NT2/D1 (cell line): Measurements from ENCODE around the gene NUTM2A.
"Not testable (repeated sequence)": the region's sequence is repeated elsewhere in the genome, so short reads cannot be mapped to it uniquely, and the experiment has no call there.

Experiments
- DNase-seq: peaks from one replicate; pipeline ENCODE4 v3.0.0-alpha.2; 2011; ENCODE audit warnings: low read depth, low spot score
- H3K27me3 ChIP-seq: 2 replicates; pipeline ENCODE4 v1.6.0; 2011; ENCODE audit warnings: mild to moderate bottlenecking; ENCODE audit not compliant: insufficient read length, insufficient read depth
- H3K36me3 ChIP-seq: 2 replicates; pipeline ENCODE4 v1.6.1; 2011; ENCODE audit warnings: mild to moderate bottlenecking, low read length, mixed read lengths; ENCODE audit not compliant: insufficient read depth, insufficient read length
- H3K4me1 ChIP-seq: 2 replicates; pipeline ENCODE4 v1.5.1; 2011; ENCODE audit not compliant: insufficient read depth, insufficient read length
- H3K4me3 ChIP-seq: 2 replicates; pipeline ENCODE4 v1.5.1; 2011; ENCODE audit warnings: low read depth; ENCODE audit not compliant: insufficient read length
- H3K9ac ChIP-seq: 2 replicates; pipeline ENCODE4 v1.6.0; 2011; ENCODE audit warnings: low read depth; ENCODE audit not compliant: insufficient read length
- H3K9me3 ChIP-seq: 2 replicates; pipeline ENCODE4 v1.5.1; 2011; ENCODE audit warnings: mild to moderate bottlenecking, low read length; ENCODE audit not compliant: insufficient read depth

NUTM2A gene

GRCh38 chr10:87213806-87214205 lies 11.4 kb upstream of the NUTM2A start:
- DNase-seq, H3K4me1 ChIP-seq, H3K9ac ChIP-seq, H3K4me3 ChIP-seq, H3K36me3 ChIP-seq, H3K9me3 ChIP-seq, H3K27me3 ChIP-seq: not testable (repeated sequence)

- DNase-seq, H3K36me3 ChIP-seq, H3K4me3 ChIP-seq, H3K4me1 ChIP-seq, H3K9ac ChIP-seq, H3K9me3 ChIP-seq, H3K27me3 ChIP-seq: not testable (repeated sequence)
Observed at GRCh38 chr10:87216120-87216519, 9.1 kb upstream of the NUTM2A start.

- not testable (repeated sequence) for H3K27me3 ChIP-seq, DNase-seq, H3K9me3 ChIP-seq, H3K36me3 ChIP-seq, H3K9ac ChIP-seq, H3K4me1 ChIP-seq, H3K4me3 ChIP-seq
Observed at GRCh38 chr10:87219370-87219769, 5.9 kb upstream of the NUTM2A start.

GRCh38 chr10:87222789-87223188 lies 2.5 kb upstream of the NUTM2A start:
- not testable (repeated sequence) for H3K9me3 ChIP-seq, H3K36me3 ChIP-seq, H3K4me3 ChIP-seq, H3K27me3 ChIP-seq, DNase-seq, H3K9ac ChIP-seq, H3K4me1 ChIP-seq

- H3K9ac ChIP-seq, H3K27me3 ChIP-seq, H3K4me3 ChIP-seq, H3K4me1 ChIP-seq, H3K9me3 ChIP-seq, DNase-seq, H3K36me3 ChIP-seq: not testable (repeated sequence)
Observed at GRCh38 chr10:87228247-87228646, 3.0 kb downstream of the NUTM2A start.

GRCh38 chr10:87229211-87229610 lies 4.0 kb downstream of the NUTM2A start:
- H3K4me1 ChIP-seq, H3K36me3 ChIP-seq, H3K9ac ChIP-seq, DNase-seq, H3K9me3 ChIP-seq, H3K27me3 ChIP-seq, H3K4me3 ChIP-seq: not testable (repeated sequence)

- DNase-seq, H3K9me3 ChIP-seq, H3K9ac ChIP-seq, H3K36me3 ChIP-seq, H3K4me1 ChIP-seq, H3K27me3 ChIP-seq, H3K4me3 ChIP-seq: not testable (repeated sequence)
Observed at GRCh38 chr10:87234854-87235253, 9.6 kb downstream of the NUTM2A start.

GRCh38 chr10:87237244-87237643 lies 12.0 kb downstream of the NUTM2A start:
- H3K9me3 ChIP-seq, DNase-seq, H3K27me3 ChIP-seq, H3K4me1 ChIP-seq, H3K9ac ChIP-seq, H3K4me3 ChIP-seq, H3K36me3 ChIP-seq: not testable (repeated sequence)

- not testable (repeated sequence) for H3K4me1 ChIP-seq, H3K9me3 ChIP-seq, H3K36me3 ChIP-seq, H3K9ac ChIP-seq, H3K27me3 ChIP-seq, DNase-seq, H3K4me3 ChIP-seq
Observed at GRCh38 chr10:87239346-87239808, 14.1 kb downstream of the NUTM2A start.

- H3K27me3 ChIP-seq, DNase-seq, H3K9ac ChIP-seq, H3K4me3 ChIP-seq, H3K36me3 ChIP-seq, H3K9me3 ChIP-seq, H3K4me1 ChIP-seq: not testable (repeated sequence)
Observed at GRCh38 chr10:87242192-87242591, 16.9 kb downstream of the NUTM2A start.

GRCh38 chr10:87247335-87247734 lies 22.1 kb downstream of the NUTM2A start:
- H3K9ac ChIP-seq, DNase-seq, H3K4me3 ChIP-seq, H3K36me3 ChIP-seq, H3K4me1 ChIP-seq, H3K27me3 ChIP-seq, H3K9me3 ChIP-seq: not testable (repeated sequence)

- DNase-seq, H3K9ac ChIP-seq, H3K4me1 ChIP-seq, H3K4me3 ChIP-seq, H3K9me3 ChIP-seq, H3K27me3 ChIP-seq, H3K36me3 ChIP-seq: not testable (repeated sequence)
Observed at GRCh38 chr10:87248818-87249353, 23.6 kb downstream of the NUTM2A start.
